Peyer's patch (tissue), 4 donors: Measurements from ENCODE around the gene SEMA6B.

Source experiments
- POLR2A ChIP-seq, 2 donors: fragments of 450-650 bp; IDR thresholded peaks; one replicate each; pipeline ENCODE4 v1.5.1; 2017; ENCODE audit warnings: antibody characterized with exemption in 2 of 2, mild to moderate bottlenecking in 2 of 2, moderate library complexity in 2 of 2
- TF ChIP-seq, protein P1 (sequence below), 6 experiments: fragments of 450-650 bp in 4 of 6; fragments of 200-600 bp in 2 of 6; sonication (generic) in 1 of 6; IDR thresholded peaks; one replicate each; pipeline ENCODE4 v1.5.1; 2017 to 2019; ENCODE audit warnings: antibody characterized with exemption in 6 of 6, mild to moderate bottlenecking in 3 of 6, moderate library complexity in 1 of 6

DNA sequence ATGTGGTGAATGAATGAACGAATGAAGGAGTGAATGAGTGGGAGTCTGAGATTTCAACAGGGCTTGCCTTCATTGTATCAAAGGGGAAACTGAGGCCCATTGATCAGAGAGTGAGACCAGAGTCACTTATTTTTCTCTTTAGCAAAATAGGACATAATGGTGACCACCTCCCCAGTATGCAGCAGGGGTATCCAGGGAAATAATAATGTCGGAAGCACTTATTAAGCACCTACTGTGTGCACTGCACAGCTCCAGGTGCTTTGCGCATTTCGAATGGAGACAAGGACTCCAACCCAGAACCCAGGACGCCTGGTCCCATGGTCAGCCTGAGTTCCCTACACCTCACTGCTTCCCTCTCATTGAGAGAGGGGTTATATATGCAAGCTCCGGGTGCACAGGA is 26.8 kb upstream of the SEMA6B start:
- no peak for TF ChIP-seq POLR2A (IDR thresholded peaks at IDR 0.05)
- TF ChIP-seq, protein P1, sequence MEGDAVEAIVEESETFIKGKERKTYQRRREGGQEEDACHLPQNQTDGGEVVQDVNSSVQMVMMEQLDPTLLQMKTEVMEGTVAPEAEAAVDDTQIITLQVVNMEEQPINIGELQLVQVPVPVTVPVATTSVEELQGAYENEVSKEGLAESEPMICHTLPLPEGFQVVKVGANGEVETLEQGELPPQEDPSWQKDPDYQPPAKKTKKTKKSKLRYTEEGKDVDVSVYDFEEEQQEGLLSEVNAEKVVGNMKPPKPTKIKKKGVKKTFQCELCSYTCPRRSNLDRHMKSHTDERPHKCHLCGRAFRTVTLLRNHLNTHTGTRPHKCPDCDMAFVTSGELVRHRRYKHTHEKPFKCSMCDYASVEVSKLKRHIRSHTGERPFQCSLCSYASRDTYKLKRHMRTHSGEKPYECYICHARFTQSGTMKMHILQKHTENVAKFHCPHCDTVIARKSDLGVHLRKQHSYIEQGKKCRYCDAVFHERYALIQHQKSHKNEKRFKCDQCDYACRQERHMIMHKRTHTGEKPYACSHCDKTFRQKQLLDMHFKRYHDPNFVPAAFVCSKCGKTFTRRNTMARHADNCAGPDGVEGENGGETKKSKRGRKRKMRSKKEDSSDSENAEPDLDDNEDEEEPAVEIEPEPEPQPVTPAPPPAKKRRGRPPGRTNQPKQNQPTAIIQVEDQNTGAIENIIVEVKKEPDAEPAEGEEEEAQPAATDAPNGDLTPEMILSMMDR (IDR thresholded peaks at IDR 0.05), result no peak
